Transverse colon (tissue), 4 donors: ENCODE measurements around the gene ZNF791. TPM values are rescaled to one million over a fixed set of nuclear protein-coding genes. Genes with fewer than 3 reads are reported as not detected.

Experiments
- DNase-seq: peaks from one replicate; pipeline ENCODE4 v3.0.0-alpha.2; 2019
- H3K27ac ChIP-seq, 4 donors: fragments of 200-600 bp; sonication (generic); 2 replicates each; pipeline ENCODE4 v1.5.1; 2016 to 2018; ENCODE audit warnings: inconsistent platforms in 4 of 4
- H3K27me3 ChIP-seq: fragments of 200-600 bp; sonication (generic); 2 replicates; pipeline ENCODE4 v1.5.1; 2017; ENCODE audit warnings: inconsistent platforms
- H3K36me3 ChIP-seq, 4 donors: fragments of 200-600 bp; sonication (generic); 2 replicates each; pipeline ENCODE4 v1.5.1; 2017 to 2019; ENCODE audit warnings: inconsistent platforms in 4 of 4
- H3K4me1 ChIP-seq, 4 donors: fragments of 200-600 bp; sonication (generic); 2 replicates each; pipeline ENCODE4 v1.5.1; 2017 to 2020; ENCODE audit warnings: inconsistent platforms in 4 of 4
- H3K4me3 ChIP-seq, 4 donors: fragments of 200-600 bp; sonication (generic); 1 replicate in 1 of 4; 2 replicates in 3 of 4; pipeline versions ENCODE4 v1.5.1 to v1.6.1; 2017 to 2019; ENCODE audit warnings: inconsistent platforms in 4 of 4
- H3K9me3 ChIP-seq, 2 donors: fragments of 200-600 bp; sonication (generic); 2 replicates each; pipeline ENCODE4 v1.5.1; 2017 to 2019; ENCODE audit warnings: inconsistent platforms in 2 of 2
- CTCF ChIP-seq, 5 experiments: fragments of 200-600 bp in 3 of 5; fragments of 450-650 bp in 2 of 5; sonication (generic) in 3 of 5; IDR thresholded peaks; 1 replicate in 2 of 5; 2 replicates in 3 of 5; pipeline ENCODE4 v1.5.1; 2016 to 2017; ENCODE audit warnings: antibody characterized with exemption in 5 of 5, inconsistent platforms in 3 of 5, mild to moderate bottlenecking in 2 of 5, moderate library complexity in 1 of 5
- EP300 ChIP-seq: sonication (generic); formaldehyde crosslinking; IDR thresholded peaks from one replicate; pipeline ENCODE4 v1.6.1; 2017; ENCODE audit warnings: antibody characterized with exemption, low read depth
- POLR2A ChIP-seq: fragments of 450-650 bp; IDR thresholded peaks from one replicate; pipeline ENCODE4 v1.6.1; 2016; ENCODE audit warnings: antibody characterized with exemption, mild to moderate bottlenecking, moderate library complexity
- POLR2AphosphoS5 ChIP-seq, 3 donors: sonication (generic); formaldehyde crosslinking; IDR thresholded peaks; one replicate each; pipeline ENCODE4 v1.6.1; 2016; ENCODE audit warnings: antibody characterized with exemption in 3 of 3
- WGBS, 2 donors: methylation state at CpG; one replicate each; pipeline ENCODE4 v1.1.5; 2018; ENCODE audit warnings: low coverage in 1 of 2; 5-methylcytosine and 5-hydroxymethylcytosine counted together
- in situ Hi-C, 4 donors: fragments of 200-750 bp; cut with MboI; loops; one replicate each; pipeline versions ENCODE4 v1.15.0 to v1.15.1; 2017; ENCODE audit warnings: low sequenced_read_pairs in 3 of 4, low pct_ligation_motif_present in 1 of 4, low pct_unique_long_range_greater_than_20kb in 1 of 4
- intact Hi-C: fragments of 100-400 bp; cut with DNase I; formaldehyde crosslinking; loops from one replicate; pipeline ENCODE4 v1.15.1; 2023; ENCODE audit warnings: low total_unique reads
- total RNA-seq, 4 donors: library from RNA; depleted of rRNA; stranded (reverse); fragments of >200 nt; gene quantifications; one replicate each; pipeline ENCODE4 v1.1.0, GENCODE V29; 2016

Gene ZNF791
- total RNA-seq, 4 donors from 2014 or later, result 17.5 to 83.0 (median 24.9) TPM

GRCh38 chr19:12668932-12669269 is 58.2 kb downstream of the ZNF791 start:
- TF ChIP-seq EP300, result no peak
- Histone ChIP-seq H3K9me3 (no peaks in the 10 kb centered on the region), H3K36me3 (peaks cover 0 to 3% (median 0%) of the 10 kb centered on the region in 4 donors), H3K4me3 (peak overlapping the region; percentile 66 to 90 (median 72)), H3K4me1 (peaks cover 19 to 45% (median 36%) of the 10 kb centered on the region in 4 donors), H3K27me3 (no peaks in the 10 kb centered on the region), H3K27ac (peak overlapping the region; percentile 90 to 95 (median 92))
- in situ Hi-C loops, result no loop called here
- DNase-seq, result peak; percentile 62
- intact Hi-C loops, result no loop called here
- WGBS, 2 donors, result 2% methylated on average over 24 of the region's 24 CpGs; no CpG with 5 or more reads in 1 of the 2 donors

GRCh38 chr19:12669270-12670158 is 58.8 kb downstream of the ZNF791 start:
- Histone ChIP-seq H3K27me3 (no peaks in the 10 kb centered on the region), H3K27ac (peak overlapping the region; percentile 90 to 95 (median 92)), H3K4me1 (peaks cover 19 to 45% (median 36%) of the 10 kb centered on the region in 4 donors), H3K9me3 (no peaks in the 10 kb centered on the region), H3K36me3 (peaks cover 0 to 9% (median 2%) of the 10 kb centered on the region in 4 donors), H3K4me3 (peak overlapping the region; percentile 66 to 90 (median 72))
- in situ Hi-C loops (loop anchor here in 3 of 4 donors (10.0 kb wide), 1 partner anchor 105 kb away; no protein-coding TSS in a partner anchor), intact Hi-C loops (loop anchor here (5.0 to 10.0 kb wide), 2 partner anchors 95 to 512 kb away; partner anchors contain the start of gene ZNF625)
- 0% methylated on average over 9 to 55 of the region's 64 CpGs for WGBS, 2 donors
- DNase-seq, result peak; percentile 81
- TF ChIP-seq POLR2AphosphoS5 (IDR thresholded peaks at IDR 0.05), result peak in 2 of 3 donors; percentile 53 to 65
- no peak for TF ChIP-seq EP300
- TF ChIP-seq CTCF (IDR thresholded peaks at IDR 0.05), result peak in 1 of 5 experiments; percentile 13
- TF ChIP-seq POLR2A, result peak; percentile 47

GRCh38 chr19:12670159-12670928 is 59.6 kb downstream of the ZNF791 start:
- Histone ChIP-seq H3K9me3 (no peaks in the 10 kb centered on the region), H3K4me1 (peaks cover 19 to 43% (median 36%) of the 10 kb centered on the region in 4 donors), H3K36me3 (peaks cover 0 to 16% (median 6%) of the 10 kb centered on the region in 4 donors), H3K4me3 (peak overlapping the region; percentile 66 to 90 (median 72)), H3K27me3 (no peaks in the 10 kb centered on the region), H3K27ac (peak overlapping the region; percentile 90 to 95 (median 92))
- no peak for TF ChIP-seq EP300
- intact Hi-C loops, result loop anchor here (5.0 to 10.0 kb wide), 2 partner anchors 96 to 513 kb away; partner anchors contain the start of gene ZNF625
- no peak for DNase-seq
- in situ Hi-C loops, result loop anchor here in 3 of 4 donors (10.0 kb wide), 1 partner anchor 106 kb away; no protein-coding TSS in a partner anchor
- 32 to 50% methylated on average over 2 to 19 of the region's 26 CpGs for WGBS, 2 donors

- Histone ChIP-seq H3K36me3 (peaks cover 0 to 26% (median 12%) of the 10 kb centered on the region in 4 donors), H3K4me1 (peaks cover 17 to 29% (median 22%) of the 10 kb centered on the region in 4 donors), H3K9me3 (no peaks in the 10 kb centered on the region), H3K4me3 (no peak overlapping the region), H3K27ac (no peak overlapping the region), H3K27me3 (no peaks in the 10 kb centered on the region)
- DNase-seq, result no peak
- in situ Hi-C loops, result loop anchor here in 3 of 4 donors (10.0 kb wide), 1 partner anchor 108 kb away; no protein-coding TSS in a partner anchor
- intact Hi-C loops, result loop anchor here (5.0 to 10.0 kb wide), 2 partner anchors 98 to 515 kb away; partner anchors contain the start of gene ZNF625
- 89% methylated on average over 8 of the region's 10 CpGs; no CpG with 5 or more reads in 1 of the 2 donors for WGBS, 2 donors
- no peak for TF ChIP-seq CTCF (IDR thresholded peaks at IDR 0.05)
- TF ChIP-seq POLR2AphosphoS5 (IDR thresholded peaks at IDR 0.05), result no peak
- TF ChIP-seq POLR2A, result no peak
- TF ChIP-seq EP300, result no peak
These were observed 62.0 kb downstream of the ZNF791 start for GRCh38 chr19:12672744-12673143.
